Cardiac muscle cell (in vitro differentiated cells and primary cell): Measurements from ENCODE around the gene PGAP6. TPM values are rescaled to one million over a fixed set of nuclear protein-coding genes. Genes with fewer than 3 reads are reported as not detected.
"Not testable (repeated sequence)": the region's sequence is repeated elsewhere in the genome, so short reads cannot be mapped to it uniquely, and the experiment has no call there.

Source experiments
- DNase-seq, 2 donors: peaks; one replicate each; pipeline versions ENCODE4 v3.0.0 to v3.0.0-alpha.2; 2010 to 2017; ENCODE audit warnings: low read depth in 1 of 2, low spot score in 1 of 2
- H3K27ac ChIP-seq: fragments of 200-600 bp; sonication (generic); 2 replicates; pipeline ENCODE4 v1.5.1; 2016
- H3K27me3 ChIP-seq: fragments of 200-600 bp; sonication (generic); 2 replicates; pipeline ENCODE4 v1.6.0; 2016; ENCODE audit warnings: control low read depth
- H3K36me3 ChIP-seq: fragments of 200-600 bp; sonication (generic); 2 replicates; pipeline ENCODE4 v1.5.1; 2016; ENCODE audit warnings: control low read depth
- H3K4me1 ChIP-seq: fragments of 200-600 bp; sonication (generic); 2 replicates; pipeline ENCODE4 v1.8.1; 2017; ENCODE audit warnings: low read depth, mild to moderate bottlenecking, mixed run types
- H3K4me3 ChIP-seq: fragments of 200-600 bp; sonication (generic); 2 replicates; pipeline ENCODE4 v1.5.1; 2016; ENCODE audit warnings: mild to moderate bottlenecking
- H3K9me3 ChIP-seq: fragments of 200-600 bp; sonication (generic); 2 replicates; pipeline ENCODE4 v1.5.1; 2017; ENCODE audit warnings: low read depth, mild to moderate bottlenecking, control low read depth
- polyA plus RNA-seq: library from polyadenylated mRNA; unstranded; fragments of >200 nt; fragmentation: Nextera tagmentation; extraction: Ambion mirVana; gene quantifications from 2 replicates; pipeline ENCODE4 v1.2.1, GENCODE V29; 2016
- total RNA-seq: library from RNA; depleted of rRNA; stranded (reverse); fragments of >200 nt; gene quantifications from 2 replicates; pipeline ENCODE4 v1.2.3, GENCODE V29; 2016
- TF ChIP-seq, protein P1 (sequence below): IDR thresholded peaks from 2 replicates; pipeline ENCODE4 v1.5.1; 2012; ENCODE audit warnings: low read depth, mild to moderate bottlenecking, low read length

Gene PGAP6
- total and polyA plus RNA-seq, 2 experiments from 2014 or later, result 113 to 135 TPM

DNA sequence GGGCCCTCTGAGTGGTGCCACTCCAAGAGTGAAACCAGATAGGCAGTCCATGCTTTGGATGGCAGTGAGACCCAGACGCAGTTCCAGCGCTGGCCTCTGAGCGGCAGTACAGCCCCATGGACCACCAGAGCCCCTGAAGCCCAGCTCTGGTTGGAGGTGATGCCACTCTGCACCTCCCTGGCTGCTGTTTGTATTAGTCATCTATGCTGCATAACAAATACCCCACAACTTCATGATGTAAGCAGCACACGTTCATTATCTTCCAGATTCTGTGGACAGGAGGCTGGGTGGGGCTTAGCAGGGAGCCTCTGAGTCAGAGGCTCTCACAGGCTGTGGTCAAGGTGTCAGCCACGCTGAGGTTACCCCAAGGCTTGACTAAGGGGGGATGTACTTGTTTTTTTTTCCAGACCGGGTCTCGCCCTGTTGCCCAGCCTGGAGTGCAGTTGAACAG, 10.1 kb upstream of the PGAP6 start:
- no peaks in the 10 kb centered on the region for H3K36me3 ChIP-seq
- DNase-seq, result peak; percentile 58 to 75
- no peak overlapping the region for H3K27ac ChIP-seq
- no peaks in the 10 kb centered on the region for H3K9me3 ChIP-seq
- no peak overlapping the region for H3K4me3 ChIP-seq
- no peaks in the 10 kb centered on the region for H3K27me3 ChIP-seq
- TF ChIP-seq, protein P1, sequence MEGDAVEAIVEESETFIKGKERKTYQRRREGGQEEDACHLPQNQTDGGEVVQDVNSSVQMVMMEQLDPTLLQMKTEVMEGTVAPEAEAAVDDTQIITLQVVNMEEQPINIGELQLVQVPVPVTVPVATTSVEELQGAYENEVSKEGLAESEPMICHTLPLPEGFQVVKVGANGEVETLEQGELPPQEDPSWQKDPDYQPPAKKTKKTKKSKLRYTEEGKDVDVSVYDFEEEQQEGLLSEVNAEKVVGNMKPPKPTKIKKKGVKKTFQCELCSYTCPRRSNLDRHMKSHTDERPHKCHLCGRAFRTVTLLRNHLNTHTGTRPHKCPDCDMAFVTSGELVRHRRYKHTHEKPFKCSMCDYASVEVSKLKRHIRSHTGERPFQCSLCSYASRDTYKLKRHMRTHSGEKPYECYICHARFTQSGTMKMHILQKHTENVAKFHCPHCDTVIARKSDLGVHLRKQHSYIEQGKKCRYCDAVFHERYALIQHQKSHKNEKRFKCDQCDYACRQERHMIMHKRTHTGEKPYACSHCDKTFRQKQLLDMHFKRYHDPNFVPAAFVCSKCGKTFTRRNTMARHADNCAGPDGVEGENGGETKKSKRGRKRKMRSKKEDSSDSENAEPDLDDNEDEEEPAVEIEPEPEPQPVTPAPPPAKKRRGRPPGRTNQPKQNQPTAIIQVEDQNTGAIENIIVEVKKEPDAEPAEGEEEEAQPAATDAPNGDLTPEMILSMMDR, result peak; percentile 77
- peaks cover 22% of the 10 kb centered on the region for H3K4me1 ChIP-seq

DNA sequence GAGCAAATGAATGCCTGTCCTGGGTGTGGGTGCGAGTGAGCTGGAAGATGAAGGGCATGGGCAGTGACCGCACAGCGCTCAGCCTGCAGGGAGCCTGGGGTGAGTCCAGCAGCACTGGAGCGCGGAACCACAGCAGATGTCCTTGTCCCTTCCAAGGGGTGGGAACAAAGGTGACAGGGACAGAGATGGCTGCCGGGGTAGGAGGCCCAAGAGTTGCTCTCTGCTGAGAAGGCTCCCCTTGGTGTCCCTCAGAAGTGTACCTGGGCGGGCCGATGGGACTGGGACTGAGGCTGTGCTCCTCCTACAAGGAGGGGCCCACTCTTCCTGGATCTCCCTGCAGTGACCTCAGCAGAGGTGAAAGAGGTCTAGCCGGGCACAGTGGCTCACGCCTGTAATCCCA, 7.6 kb upstream of the PGAP6 start:
- peaks cover 35% of the 10 kb centered on the region for H3K4me1 ChIP-seq
- H3K27ac ChIP-seq, result peak overlapping the region; percentile 93
- H3K27me3 ChIP-seq, result no peaks in the 10 kb centered on the region
- H3K9me3 ChIP-seq, result no peaks in the 10 kb centered on the region
- no peak overlapping the region for H3K4me3 ChIP-seq
- no peaks in the 10 kb centered on the region for H3K36me3 ChIP-seq
- TF ChIP-seq, protein P1, result no peak
- no peak for DNase-seq

DNA sequence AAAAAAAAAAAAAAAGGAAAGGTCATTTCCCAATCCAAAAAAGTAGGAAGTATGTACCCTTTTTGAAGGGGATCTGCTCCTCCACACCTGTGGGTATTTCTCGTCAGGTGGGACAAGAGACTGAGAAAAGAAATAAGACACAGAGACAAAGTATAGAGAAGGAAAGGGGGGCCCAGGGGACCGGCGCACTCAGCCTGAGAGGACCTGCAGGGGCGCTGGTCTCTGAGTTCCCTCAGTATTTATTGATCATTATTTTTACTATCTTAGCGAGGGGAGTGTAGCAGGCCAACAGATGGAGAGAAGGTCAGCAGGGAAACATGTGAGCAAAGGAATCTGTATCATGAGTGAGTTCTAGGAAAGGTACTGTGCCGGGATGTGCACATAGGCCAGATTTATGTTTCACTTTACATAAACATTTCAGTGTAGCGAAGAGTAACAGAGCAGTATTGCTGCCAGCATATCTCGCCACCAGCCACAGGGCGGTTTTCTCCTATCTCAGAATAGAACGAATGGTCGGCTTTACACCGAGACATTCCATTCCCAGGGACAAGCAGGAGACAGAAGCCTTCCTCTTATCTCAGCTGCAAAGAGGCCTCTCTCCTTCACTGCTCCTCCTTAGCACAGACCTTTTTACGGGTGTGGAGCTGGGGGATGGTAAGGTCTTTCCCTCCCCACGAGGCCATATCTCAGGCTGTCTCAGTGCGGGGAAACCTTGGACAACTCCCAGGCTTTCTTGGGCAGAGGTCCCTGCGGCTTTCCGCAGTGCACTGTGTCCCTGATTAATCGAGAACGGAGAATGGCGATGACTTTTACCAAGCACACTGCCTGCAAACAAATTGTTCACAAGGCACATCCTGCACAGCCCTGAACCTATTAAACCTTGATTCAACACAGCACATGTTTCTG, 6.2 kb upstream of the PGAP6 start:
- H3K36me3 ChIP-seq, H3K4me3 ChIP-seq, H3K27me3 ChIP-seq, H3K9me3 ChIP-seq: not testable (repeated sequence)
- DNase-seq, result peak; percentile 69 to 86
- TF ChIP-seq, protein P1, result peak; percentile 22
- Histone ChIP-seq H3K4me1 (peaks cover 46% of the 10 kb centered on the region), H3K27ac (peak overlapping the region; percentile 93)

DNA sequence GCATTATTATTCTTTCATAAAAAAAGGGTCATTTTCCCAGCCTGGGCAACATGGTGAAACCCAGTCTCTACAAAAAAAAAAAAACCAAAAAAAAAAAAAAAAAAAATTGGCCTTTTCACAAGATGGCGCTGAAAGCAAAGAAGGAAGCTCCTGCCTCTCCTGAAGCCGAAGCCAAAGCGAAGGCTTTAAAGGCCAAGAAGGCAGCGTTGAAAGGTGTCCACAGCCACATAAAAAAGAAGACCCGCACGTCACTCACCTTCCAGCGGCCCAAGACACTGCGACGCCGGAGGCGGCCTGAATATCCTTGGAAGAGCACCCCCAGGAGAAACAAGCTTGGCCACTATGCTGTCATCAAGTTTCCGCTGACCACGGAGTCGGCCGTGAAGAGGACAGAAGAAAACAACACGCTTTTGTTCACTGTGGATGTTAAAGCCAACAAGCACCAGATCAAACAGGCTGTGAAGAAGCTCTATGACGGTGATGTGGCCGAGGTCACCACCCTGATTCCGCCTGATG, 4.9 kb upstream of the PGAP6 start:
- TF ChIP-seq, protein P1, result peak; percentile 5
- Histone ChIP-seq H3K4me1 (peaks cover 46% of the 10 kb centered on the region), H3K27me3 (no peaks in the 10 kb centered on the region), H3K27ac (peak overlapping the region; percentile 93), H3K36me3 (no peaks in the 10 kb centered on the region), H3K9me3 (no peaks in the 10 kb centered on the region), H3K4me3 (no peak overlapping the region)
- peak in 1 of 2 donors; percentile 60 for DNase-seq

DNA sequence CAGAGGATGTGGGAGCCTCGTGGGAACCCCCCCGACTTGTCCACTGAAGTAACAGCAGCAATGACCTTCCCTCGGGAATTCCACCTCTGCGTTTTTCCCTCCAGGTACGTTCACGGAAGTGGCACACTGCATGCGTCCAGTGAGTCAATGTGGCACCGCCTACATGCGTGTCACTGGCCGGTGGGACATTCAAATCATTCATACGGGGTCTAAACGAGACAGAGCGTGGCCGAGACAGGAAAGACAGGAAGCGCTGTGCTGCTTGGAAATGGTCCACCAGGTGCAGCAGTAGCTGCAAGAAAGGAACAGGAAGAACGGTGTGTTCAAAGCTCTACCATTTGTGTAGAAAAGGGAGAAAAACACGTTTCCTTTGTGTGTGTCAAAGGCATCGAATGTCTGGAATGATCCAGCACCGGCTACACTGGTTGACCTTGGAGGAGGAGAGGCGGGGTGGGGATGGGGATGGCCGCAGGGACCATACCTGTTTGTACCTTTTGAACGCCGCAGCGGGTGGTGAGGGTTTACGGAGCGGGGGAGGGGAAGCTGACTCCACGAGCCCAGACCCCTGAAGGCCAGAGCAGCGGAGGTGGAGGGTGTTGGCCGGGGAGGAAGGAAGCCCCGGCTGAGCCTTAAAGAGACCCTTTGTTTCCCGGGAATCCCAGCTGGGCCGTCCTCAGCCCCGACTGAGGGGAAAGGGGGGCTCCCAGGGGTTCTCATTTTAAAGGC, 1.7 kb upstream of the PGAP6 start:
- TF ChIP-seq, protein P1, result no peak
- peak overlapping the region; percentile 66 for H3K27ac ChIP-seq
- peaks cover 30% of the 10 kb centered on the region for H3K4me1 ChIP-seq
- DNase-seq, result peak in 1 of 2 donors; percentile 42
- no peaks in the 10 kb centered on the region for H3K9me3 ChIP-seq
- no peaks in the 10 kb centered on the region for H3K27me3 ChIP-seq
- peak overlapping the region; percentile 100 for H3K4me3 ChIP-seq
- H3K36me3 ChIP-seq, result no peaks in the 10 kb centered on the region
